HepG2 (cell line): ENCODE data around the gene TMEM253. TPM values are rescaled to one million over a fixed set of nuclear protein-coding genes. Genes with fewer than 3 reads are reported as not detected.

ENCODE experiments used
- CBX5 ChIP-seq: sonication (generic); formaldehyde crosslinking; IDR thresholded peaks from 2 replicates; pipeline ENCODE4 v1.4.0; 2020; ENCODE audit warnings: missing genetic modification reagents, borderline replicate concordance
- DBP ChIP-seq: sonication (generic); formaldehyde crosslinking; IDR thresholded peaks from 2 replicates; pipeline ENCODE4 v1.4.0; 2020; ENCODE audit warnings: missing genetic modification reagents; ENCODE audit errors: not compliant biosample characterization
- DR1 ChIP-seq: sonication (generic); formaldehyde crosslinking; IDR thresholded peaks from 2 replicates; pipeline ENCODE4 v1.8.0; 2021; ENCODE audit warnings: mild to moderate bottlenecking, missing genetic modification reagents, inconsistent platforms
- MAFF ChIP-seq: IDR thresholded peaks from 2 replicates; pipeline ENCODE4 v1.6.1; 2011; ENCODE audit warnings: low read depth, low read length, improper control_type of control experiment
- POGZ ChIP-seq: sonication (generic); formaldehyde crosslinking; IDR thresholded peaks from 2 replicates; pipeline ENCODE4 v1.4.0; 2020; ENCODE audit warnings: mild to moderate bottlenecking, missing genetic modification reagents
- SATB2 ChIP-seq: sonication (generic); formaldehyde crosslinking; IDR thresholded peaks from 2 replicates; pipeline ENCODE4 v1.5.0; 2020; ENCODE audit warnings: missing genetic modification reagents
- SNAPC5 ChIP-seq: sonication (generic); formaldehyde crosslinking; IDR thresholded peaks from 2 replicates; pipeline ENCODE4 v1.8.1; 2023; ENCODE audit warnings: mild to moderate bottlenecking, missing genetic modification reagents, borderline replicate concordance
- THAP11 ChIP-seq: IDR thresholded peaks from 2 replicates; pipeline ENCODE4 v1.6.1; 2016; ENCODE audit warnings: missing biosample characterization, missing genetic modification reagents
- ZNF572 ChIP-seq: sonication (generic); formaldehyde crosslinking; IDR thresholded peaks from 2 replicates; pipeline ENCODE4 v1.5.1; 2020; ENCODE audit warnings: mild to moderate bottlenecking, missing genetic modification reagents
- ZNF773 ChIP-seq: sonication (generic); formaldehyde crosslinking; IDR thresholded peaks from 2 replicates; pipeline ENCODE4 v1.4.0; 2020; ENCODE audit warnings: missing genetic modification reagents, borderline replicate concordance
- polyA plus RNA-seq, 8 experiments: library from polyadenylated mRNA; depleted of rRNA in 3 of 8; stranded (reverse) in 7 of 8; unstranded in 1 of 8; fragments of >200 nt; fragmentation: Illumina TruSeq in 4 of 8; extraction: Trizol in 4 of 8; gene quantifications; 2 replicates each; pipeline versions ENCODE4 v1.2.1 to v1.2.3, GENCODE V29; 2011 to 2016; ENCODE audit warnings: low read depth in 4 of 8, missing spikeins in 1 of 8, mixed read lengths in 1 of 8; ENCODE audit not compliant: insufficient read depth in 1 of 8
- total RNA-seq, 5 experiments: library from RNA; depleted of rRNA; stranded (reverse); fragments of >200 nt; fragmentation: Illumina TruSeq; extraction: Trizol; gene quantifications; 2 replicates each; pipeline ENCODE4 v1.2.3, GENCODE V29; 2016; ENCODE audit warnings: low read depth in 1 of 5
- TF ChIP-seq, protein P1 (sequence below): IDR thresholded peaks from 2 replicates; pipeline ENCODE4 v1.6.1; 2016; ENCODE audit warnings: low read depth, control low read depth
- TF ChIP-seq, protein P2 (sequence below): sonication (generic); formaldehyde crosslinking; IDR thresholded peaks from 2 replicates; pipeline ENCODE4 v1.4.0; 2020; ENCODE audit warnings: missing genetic modification reagents, low read depth, mild to moderate bottlenecking, borderline replicate concordance
- TF ChIP-seq, protein P3 (sequence below): sonication (generic); formaldehyde crosslinking; IDR thresholded peaks from 2 replicates; pipeline ENCODE4 v1.4.0; 2020; ENCODE audit warnings: missing genetic modification reagents
- TF ChIP-seq, protein P4 (sequence below): IDR thresholded peaks from 2 replicates; pipeline ENCODE4 v1.4.0; 2020; ENCODE audit warnings: mild to moderate bottlenecking, missing genetic modification reagents
- TF ChIP-seq, protein P5 (sequence below): sonication (generic); formaldehyde crosslinking; IDR thresholded peaks from 2 replicates; pipeline ENCODE4 v1.5.0; 2020; ENCODE audit warnings: missing genetic modification reagents, mild to moderate bottlenecking, borderline replicate concordance
- TF ChIP-seq, protein P6 (sequence below): sonication (generic); formaldehyde crosslinking; IDR thresholded peaks from 2 replicates; pipeline ENCODE4 v1.8.1; 2023; ENCODE audit warnings: mild to moderate bottlenecking, moderate library complexity, missing genetic modification reagents

The TMEM253 gene
- total and polyA plus RNA-seq, 2 of the 13 experiments (the other 11 are each of a cell fraction or from before 2014, with no cell fraction given): 0.29 to 0.45 TPM

GRCh38 chr14:21104448-21105060 lies 3.7 kb downstream of the TMEM253 start (continued):
- TF ChIP-seq, protein P1, sequence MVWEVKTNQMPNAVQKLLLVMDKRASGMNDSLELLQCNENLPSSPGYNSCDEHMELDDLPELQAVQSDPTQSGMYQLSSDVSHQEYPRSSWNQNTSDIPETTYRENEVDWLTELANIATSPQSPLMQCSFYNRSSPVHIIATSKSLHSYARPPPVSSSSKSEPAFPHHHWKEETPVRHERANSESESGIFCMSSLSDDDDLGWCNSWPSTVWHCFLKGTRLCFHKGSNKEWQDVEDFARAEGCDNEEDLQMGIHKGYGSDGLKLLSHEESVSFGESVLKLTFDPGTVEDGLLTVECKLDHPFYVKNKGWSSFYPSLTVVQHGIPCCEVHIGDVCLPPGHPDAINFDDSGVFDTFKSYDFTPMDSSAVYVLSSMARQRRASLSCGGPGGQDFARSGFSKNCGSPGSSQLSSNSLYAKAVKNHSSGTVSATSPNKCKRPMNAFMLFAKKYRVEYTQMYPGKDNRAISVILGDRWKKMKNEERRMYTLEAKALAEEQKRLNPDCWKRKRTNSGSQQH (CRISPR knock-in tag): peak; percentile 29; the same call in 1 of the 2 replicates
- TF ChIP-seq, protein P2, sequence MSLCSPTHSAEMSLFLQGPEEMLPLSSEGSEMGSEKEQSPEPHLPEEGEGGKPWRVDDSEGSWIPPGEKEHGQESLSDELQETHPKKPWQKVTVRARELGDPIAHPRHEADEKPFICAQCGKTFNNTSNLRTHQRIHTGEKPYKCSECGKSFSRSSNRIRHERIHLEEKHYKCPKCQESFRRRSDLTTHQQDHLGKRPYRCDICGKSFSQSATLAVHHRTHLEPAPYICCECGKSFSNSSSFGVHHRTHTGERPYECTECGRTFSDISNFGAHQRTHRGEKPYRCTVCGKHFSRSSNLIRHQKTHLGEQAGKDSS (CRISPR knock-in tag): peak; percentile 5; the same call in 1 of the 2 replicates
- TF ChIP-seq SATB2 (CRISPR knock-in tag) (no peak), POGZ (CRISPR knock-in tag) (0 out of 2 replicates have a peak, but pooled peaks have one; percentile 33), THAP11 (CRISPR knock-in tag) (no peak), ZNF572 (CRISPR knock-in tag) (no peak), ZNF773 (CRISPR knock-in tag) (no peak), MAFF (0 out of 2 replicates have a peak, but pooled peaks have one; percentile 2), DR1 (CRISPR knock-in tag) (no peak), DBP (no peak), CBX5 (CRISPR knock-in tag) (peak; percentile 63; the same call in 1 of the 2 replicates), SNAPC5 (CRISPR knock-in tag) (0 out of 2 replicates have a peak, but pooled peaks have one; percentile 73)
- TF ChIP-seq, protein P3, sequence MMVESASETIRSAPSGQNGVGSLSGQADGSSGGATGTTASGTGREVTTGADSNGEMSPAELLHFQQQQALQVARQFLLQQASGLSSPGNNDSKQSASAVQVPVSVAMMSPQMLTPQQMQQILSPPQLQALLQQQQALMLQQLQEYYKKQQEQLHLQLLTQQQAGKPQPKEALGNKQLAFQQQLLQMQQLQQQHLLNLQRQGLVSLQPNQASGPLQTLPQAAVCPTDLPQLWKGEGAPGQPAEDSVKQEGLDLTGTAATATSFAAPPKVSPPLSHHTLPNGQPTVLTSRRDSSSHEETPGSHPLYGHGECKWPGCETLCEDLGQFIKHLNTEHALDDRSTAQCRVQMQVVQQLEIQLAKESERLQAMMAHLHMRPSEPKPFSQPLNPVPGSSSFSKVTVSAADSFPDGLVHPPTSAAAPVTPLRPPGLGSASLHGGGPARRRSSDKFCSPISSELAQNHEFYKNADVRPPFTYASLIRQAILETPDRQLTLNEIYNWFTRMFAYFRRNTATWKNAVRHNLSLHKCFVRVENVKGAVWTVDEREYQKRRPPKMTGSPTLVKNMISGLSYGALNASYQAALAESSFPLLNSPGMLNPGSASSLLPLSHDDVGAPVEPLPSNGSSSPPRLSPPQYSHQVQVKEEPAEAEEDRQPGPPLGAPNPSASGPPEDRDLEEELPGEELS (CRISPR knock-in tag): no peak
- TF ChIP-seq, protein P4, sequence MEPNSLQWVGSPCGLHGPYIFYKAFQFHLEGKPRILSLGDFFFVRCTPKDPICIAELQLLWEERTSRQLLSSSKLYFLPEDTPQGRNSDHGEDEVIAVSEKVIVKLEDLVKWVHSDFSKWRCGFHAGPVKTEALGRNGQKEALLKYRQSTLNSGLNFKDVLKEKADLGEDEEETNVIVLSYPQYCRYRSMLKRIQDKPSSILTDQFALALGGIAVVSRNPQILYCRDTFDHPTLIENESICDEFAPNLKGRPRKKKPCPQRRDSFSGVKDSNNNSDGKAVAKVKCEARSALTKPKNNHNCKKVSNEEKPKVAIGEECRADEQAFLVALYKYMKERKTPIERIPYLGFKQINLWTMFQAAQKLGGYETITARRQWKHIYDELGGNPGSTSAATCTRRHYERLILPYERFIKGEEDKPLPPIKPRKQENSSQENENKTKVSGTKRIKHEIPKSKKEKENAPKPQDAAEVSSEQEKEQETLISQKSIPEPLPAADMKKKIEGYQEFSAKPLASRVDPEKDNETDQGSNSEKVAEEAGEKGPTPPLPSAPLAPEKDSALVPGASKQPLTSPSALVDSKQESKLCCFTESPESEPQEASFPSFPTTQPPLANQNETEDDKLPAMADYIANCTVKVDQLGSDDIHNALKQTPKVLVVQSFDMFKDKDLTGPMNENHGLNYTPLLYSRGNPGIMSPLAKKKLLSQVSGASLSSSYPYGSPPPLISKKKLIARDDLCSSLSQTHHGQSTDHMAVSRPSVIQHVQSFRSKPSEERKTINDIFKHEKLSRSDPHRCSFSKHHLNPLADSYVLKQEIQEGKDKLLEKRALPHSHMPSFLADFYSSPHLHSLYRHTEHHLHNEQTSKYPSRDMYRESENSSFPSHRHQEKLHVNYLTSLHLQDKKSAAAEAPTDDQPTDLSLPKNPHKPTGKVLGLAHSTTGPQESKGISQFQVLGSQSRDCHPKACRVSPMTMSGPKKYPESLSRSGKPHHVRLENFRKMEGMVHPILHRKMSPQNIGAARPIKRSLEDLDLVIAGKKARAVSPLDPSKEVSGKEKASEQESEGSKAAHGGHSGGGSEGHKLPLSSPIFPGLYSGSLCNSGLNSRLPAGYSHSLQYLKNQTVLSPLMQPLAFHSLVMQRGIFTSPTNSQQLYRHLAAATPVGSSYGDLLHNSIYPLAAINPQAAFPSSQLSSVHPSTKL (CRISPR knock-in tag): no peak
- TF ChIP-seq, protein P5, sequence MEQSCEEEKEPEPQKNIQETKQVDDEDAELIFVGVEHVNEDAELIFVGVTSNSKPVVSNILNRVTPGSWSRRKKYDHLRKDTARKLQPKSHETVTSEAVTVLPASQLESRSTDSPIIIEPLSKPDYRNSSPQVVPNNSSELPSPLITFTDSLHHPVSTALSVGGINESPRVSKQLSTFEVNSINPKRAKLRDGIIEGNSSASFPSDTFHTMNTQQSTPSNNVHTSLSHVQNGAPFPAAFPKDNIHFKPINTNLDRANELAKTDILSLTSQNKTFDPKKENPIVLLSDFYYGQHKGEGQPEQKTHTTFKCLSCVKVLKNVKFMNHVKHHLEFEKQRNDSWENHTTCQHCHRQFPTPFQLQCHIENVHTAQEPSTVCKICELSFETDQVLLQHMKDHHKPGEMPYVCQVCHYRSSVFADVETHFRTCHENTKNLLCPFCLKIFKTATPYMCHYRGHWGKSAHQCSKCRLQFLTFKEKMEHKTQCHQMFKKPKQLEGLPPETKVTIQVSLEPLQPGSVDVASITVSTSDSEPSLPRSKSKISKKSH (CRISPR knock-in tag): no peak
- TF ChIP-seq, protein P6, sequence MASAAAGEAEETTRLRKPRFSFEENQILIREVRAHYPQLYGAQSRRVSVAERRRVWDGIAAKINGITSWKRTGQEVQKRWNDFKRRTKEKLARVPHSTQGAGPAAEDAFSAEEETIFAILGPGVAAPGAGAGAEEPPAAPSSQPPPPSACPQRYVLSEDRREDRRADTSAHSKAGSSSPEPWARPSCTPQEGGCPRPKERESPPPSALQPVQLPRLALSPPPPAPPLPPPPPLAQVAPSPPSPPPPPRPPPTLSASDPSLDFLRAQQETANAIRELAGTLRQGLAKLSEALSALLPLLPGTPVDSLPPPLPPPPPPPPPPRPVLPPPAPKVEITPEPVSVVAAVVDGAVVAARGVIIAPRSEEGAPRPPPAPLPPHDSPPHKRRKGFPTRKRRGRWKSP (CRISPR knock-in tag): peak; percentile 11; the same call in 1 of the 2 replicates
